Trophoblast cell (in vitro differentiated cells and primary cell): ENCODE results near the gene RNLS.

Experiments
- DNase-seq, 2 donors: peaks; one replicate each; pipeline ENCODE4 v3.0.0-alpha.2; 2016
- H2AFZ ChIP-seq: 2 replicates; pipeline ENCODE4 v1.6.1; 2013; ENCODE audit warnings: low read length, moderate library complexity, mild to moderate bottlenecking; ENCODE audit not compliant: insufficient read depth, poor library complexity
- H2AK5ac ChIP-seq: 2 replicates; pipeline ENCODE4 v1.6.1; 2013; ENCODE audit warnings: mild to moderate bottlenecking, low read length
- H2BK120ac ChIP-seq: 2 replicates; pipeline ENCODE4 v1.6.1; 2013; ENCODE audit warnings: low read length, mild to moderate bottlenecking, moderate library complexity; ENCODE audit not compliant: insufficient read depth, poor library complexity
- H2BK12ac ChIP-seq: 2 replicates; pipeline ENCODE4 v1.6.1; 2013; ENCODE audit warnings: mild to moderate bottlenecking, low read length, moderate library complexity
- H2BK5ac ChIP-seq: 2 replicates; pipeline ENCODE4 v1.6.1; 2013; ENCODE audit warnings: low read length, low read depth, moderate library complexity, mild to moderate bottlenecking; ENCODE audit not compliant: poor library complexity
- H3K14ac ChIP-seq: 2 replicates; pipeline ENCODE4 v1.6.1; 2013; ENCODE audit warnings: mild to moderate bottlenecking, low read length
- H3K18ac ChIP-seq: 2 replicates; pipeline ENCODE4 v1.6.1; 2013; ENCODE audit warnings: mild to moderate bottlenecking, low read length
- H3K23ac ChIP-seq: 2 replicates; pipeline ENCODE4 v1.6.1; 2013; ENCODE audit warnings: low read length
- H3K27ac ChIP-seq: 2 replicates; pipeline ENCODE4 v1.5.1; 2013; ENCODE audit warnings: low read depth, mild to moderate bottlenecking, inconsistent platforms, low read length, moderate library complexity
- H3K27me3 ChIP-seq: 2 replicates; pipeline ENCODE4 v1.6.1; 2013; ENCODE audit warnings: inconsistent platforms, mild to moderate bottlenecking, low read length, moderate library complexity; ENCODE audit not compliant: insufficient read depth
- H3K36me3 ChIP-seq, 2 experiments: 1 replicate in 1 of 2; 2 replicates in 1 of 2; pipeline ENCODE4 v1.6.1; 2013; ENCODE audit warnings: low read length in 2 of 2, mild to moderate bottlenecking in 2 of 2, moderate library complexity in 1 of 2; ENCODE audit not compliant: insufficient read depth in 2 of 2, control insufficient read depth in 1 of 2
- H3K4ac ChIP-seq: 2 replicates; pipeline ENCODE4 v1.6.1; 2013; ENCODE audit warnings: low read depth, mild to moderate bottlenecking, low read length, moderate library complexity
- H3K4me1 ChIP-seq, 2 experiments: 1 replicate in 1 of 2; 2 replicates in 1 of 2; pipeline ENCODE4 v1.6.1; 2013; ENCODE audit warnings: low read length in 2 of 2, mild to moderate bottlenecking in 2 of 2, moderate library complexity in 1 of 2; ENCODE audit not compliant: insufficient read depth in 2 of 2, control insufficient read depth in 1 of 2
- H3K4me2 ChIP-seq: 2 replicates; pipeline ENCODE4 v1.6.1; 2013; ENCODE audit warnings: inconsistent platforms, mild to moderate bottlenecking, low read length, moderate library complexity
- H3K4me3 ChIP-seq: 2 replicates; pipeline ENCODE4 v1.5.1; 2013; ENCODE audit warnings: mild to moderate bottlenecking, low read depth, low read length, inconsistent platforms
- H3K79me1 ChIP-seq: one replicate; pipeline ENCODE4 v1.6.1; 2013; ENCODE audit warnings: low read length
- H3K79me2 ChIP-seq: 2 replicates; pipeline ENCODE4 v1.6.1; 2013; ENCODE audit warnings: low read length, mild to moderate bottlenecking; ENCODE audit not compliant: control insufficient read depth, insufficient read depth, poor library complexity
- H3K9ac ChIP-seq: 2 replicates; pipeline ENCODE4 v1.6.1; 2013; ENCODE audit warnings: mild to moderate bottlenecking, low read length
- H3K9me3 ChIP-seq: 2 replicates; pipeline ENCODE4 v1.6.1; 2013; ENCODE audit warnings: low read depth, mild to moderate bottlenecking, control low read depth, inconsistent platforms, low read length; ENCODE audit not compliant: insufficient read depth
- H4K12ac ChIP-seq: 2 replicates; pipeline ENCODE4 v1.6.1; 2013; ENCODE audit warnings: low read depth, mild to moderate bottlenecking, low read length, moderate library complexity
- H4K8ac ChIP-seq: 2 replicates; pipeline ENCODE4 v1.6.1; 2013; ENCODE audit warnings: low read depth, mild to moderate bottlenecking, low read length, moderate library complexity
- H4K91ac ChIP-seq: one replicate; pipeline ENCODE4 v1.6.1; 2013; ENCODE audit warnings: low read depth, mild to moderate bottlenecking, low read length, moderate library complexity
- WGBS: extraction: QIAGEN DNeasy Blood & Tissue Kit; methylation state at CpG from one replicate; pipeline ENCODE4 v1.1.7; 2013; ENCODE audit warnings: missing lambda C conversion rate; ENCODE audit not compliant: insufficient read length, insufficient coverage; ENCODE audit errors: extremely low coverage; 5-methylcytosine and 5-hydroxymethylcytosine counted together

The RNLS gene

GRCh38 chr10:88383276-88383675, 199.8 kb downstream of the RNLS start:
- no peak overlapping the region for H4K12ac ChIP-seq
- H4K91ac ChIP-seq = no peak overlapping the region
- no peak for DNase-seq
- no peak overlapping the region for H2BK12ac ChIP-seq
- no peak overlapping the region for H2BK120ac ChIP-seq
- H3K4me3 ChIP-seq = no peak overlapping the region
- H3K4me1 ChIP-seq = peaks cover 0 to 4% of the 10 kb centered on the region in 2 experiments
- H3K9me3 ChIP-seq = no peaks in the 10 kb centered on the region
- H3K36me3 ChIP-seq = no peaks in the 10 kb centered on the region
- no CpG with 5 or more reads among the region's 1 CpG for WGBS
- H3K79me1 ChIP-seq = peaks cover 2% of the 10 kb centered on the region
- H3K9ac ChIP-seq = no peak overlapping the region
- no peak overlapping the region for H3K4me2 ChIP-seq
- H2AFZ ChIP-seq = no peak overlapping the region
- no peak overlapping the region for H3K23ac ChIP-seq
- no peak overlapping the region for H3K18ac ChIP-seq
- H3K79me2 ChIP-seq = no peaks in the 10 kb centered on the region
- H2AK5ac ChIP-seq = no peak overlapping the region
- H3K14ac ChIP-seq = no peak overlapping the region
- H4K8ac ChIP-seq = no peak overlapping the region
- no peak overlapping the region for H3K27ac ChIP-seq
- H3K4ac ChIP-seq = no peak overlapping the region
- no peak overlapping the region for H2BK5ac ChIP-seq
- no peaks in the 10 kb centered on the region for H3K27me3 ChIP-seq

- H3K79me2 ChIP-seq = no peaks in the 10 kb centered on the region
- H2BK5ac ChIP-seq = no peak overlapping the region
- no peak for DNase-seq
- no peak overlapping the region for H2AK5ac ChIP-seq
- no peaks in the 10 kb centered on the region for H3K36me3 ChIP-seq
- H4K91ac ChIP-seq = no peak overlapping the region
- no peak overlapping the region for H3K4me2 ChIP-seq
- H2BK12ac ChIP-seq = no peak overlapping the region
- no peak overlapping the region for H3K9ac ChIP-seq
- H2BK120ac ChIP-seq = no peak overlapping the region
- H3K4me1 ChIP-seq = peaks cover 0 to 4% of the 10 kb centered on the region in 2 experiments
- no CpG with 5 or more reads among the region's 2 CpGs for WGBS
- H3K79me1 ChIP-seq = peaks cover 2% of the 10 kb centered on the region
- H3K23ac ChIP-seq = no peak overlapping the region
- H3K9me3 ChIP-seq = no peaks in the 10 kb centered on the region
- no peak overlapping the region for H3K4me3 ChIP-seq
- H3K4ac ChIP-seq = no peak overlapping the region
- no peak overlapping the region for H3K14ac ChIP-seq
- no peak overlapping the region for H3K18ac ChIP-seq
- no peak overlapping the region for H2AFZ ChIP-seq
- H3K27me3 ChIP-seq = no peaks in the 10 kb centered on the region
- no peak overlapping the region for H4K12ac ChIP-seq
- H3K27ac ChIP-seq = no peak overlapping the region
- H4K8ac ChIP-seq = no peak overlapping the region
These were observed 200.4 kb downstream of the RNLS start for GRCh38 chr10:88382699-88383098.

- peak overlapping the region; percentile 43 for H4K12ac ChIP-seq
- no peaks in the 10 kb centered on the region for H3K27me3 ChIP-seq
- no peak overlapping the region for H2BK5ac ChIP-seq
- H3K23ac ChIP-seq = no peak overlapping the region
- peak overlapping the region; percentile 24 for H4K91ac ChIP-seq
- no peak overlapping the region for H3K9ac ChIP-seq
- H3K4ac ChIP-seq = no peak overlapping the region
- H3K79me1 ChIP-seq = no peaks in the 10 kb centered on the region
- H2BK12ac ChIP-seq = no peak overlapping the region
- H3K4me1 ChIP-seq = no peaks in the 10 kb centered on the region
- no peak overlapping the region for H3K14ac ChIP-seq
- H3K79me2 ChIP-seq = no peaks in the 10 kb centered on the region
- no peak overlapping the region for H3K4me2 ChIP-seq
- H3K4me3 ChIP-seq = no peak overlapping the region
- H2AK5ac ChIP-seq = no peak overlapping the region
- DNase-seq = no peak
- H3K9me3 ChIP-seq = no peaks in the 10 kb centered on the region
- no peak overlapping the region for H2BK120ac ChIP-seq
- no peaks in the 10 kb centered on the region for H3K36me3 ChIP-seq
- no peak overlapping the region for H3K18ac ChIP-seq
- H4K8ac ChIP-seq = no peak overlapping the region
- no peak overlapping the region for H2AFZ ChIP-seq
- H3K27ac ChIP-seq = no peak overlapping the region
- no CpG with 5 or more reads among the region's 2 CpGs for WGBS
These were observed 203.5 kb downstream of the RNLS start for GRCh38 chr10:88379575-88379974.

GRCh38 chr10:88377510-88377909, 205.6 kb downstream of the RNLS start:
- Histone ChIP-seq H3K79me1 (no peaks in the 10 kb centered on the region), H3K4me2 (no peak overlapping the region), H2BK120ac (no peak overlapping the region), H3K18ac (no peak overlapping the region), H3K79me2 (no peaks in the 10 kb centered on the region), H3K4ac (no peak overlapping the region), H3K36me3 (no peaks in the 10 kb centered on the region), H4K8ac (no peak overlapping the region), H2AK5ac (no peak overlapping the region), H3K27ac (no peak overlapping the region), H3K27me3 (no peaks in the 10 kb centered on the region), H3K23ac (no peak overlapping the region), H2AFZ (no peak overlapping the region), H2BK5ac (no peak overlapping the region), H3K4me3 (no peak overlapping the region), H2BK12ac (no peak overlapping the region), H3K9me3 (no peaks in the 10 kb centered on the region), H3K14ac (no peak overlapping the region), H4K91ac (no peak overlapping the region), H4K12ac (no peak overlapping the region), H3K9ac (no peak overlapping the region), H3K4me1 (no peaks in the 10 kb centered on the region)
- no CpG with 5 or more reads among the region's 1 CpG for WGBS
- DNase-seq = no peak
